ENCODE measurements around the gene MAP1LC3B2.
"Not testable (repeated sequence)": the region's sequence is repeated elsewhere in the genome, so short reads cannot be mapped to it uniquely, and the experiment has no call there.

Gene MAP1LC3B2

DNA sequence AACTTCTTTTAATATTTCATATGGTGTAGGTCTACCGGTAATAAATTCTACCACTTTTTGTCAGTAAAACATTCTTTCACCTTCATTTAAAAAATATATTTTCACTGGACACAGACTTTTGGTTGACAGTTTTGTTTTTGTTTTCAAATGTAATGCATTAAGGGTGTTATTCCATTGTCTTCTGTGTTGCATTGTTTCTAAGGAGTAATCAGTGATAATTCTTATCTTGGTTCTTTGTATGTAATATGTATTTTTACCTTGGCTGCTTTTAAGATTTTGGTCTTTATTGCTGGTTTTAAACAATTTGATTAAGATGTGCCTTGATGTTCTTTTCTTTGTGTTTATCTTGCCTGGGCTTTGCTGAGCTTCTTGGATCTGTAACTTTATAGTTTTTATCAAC, 4.1 kb downstream of the MAP1LC3B2 start:
- no peak for DNase-seq

DNA sequence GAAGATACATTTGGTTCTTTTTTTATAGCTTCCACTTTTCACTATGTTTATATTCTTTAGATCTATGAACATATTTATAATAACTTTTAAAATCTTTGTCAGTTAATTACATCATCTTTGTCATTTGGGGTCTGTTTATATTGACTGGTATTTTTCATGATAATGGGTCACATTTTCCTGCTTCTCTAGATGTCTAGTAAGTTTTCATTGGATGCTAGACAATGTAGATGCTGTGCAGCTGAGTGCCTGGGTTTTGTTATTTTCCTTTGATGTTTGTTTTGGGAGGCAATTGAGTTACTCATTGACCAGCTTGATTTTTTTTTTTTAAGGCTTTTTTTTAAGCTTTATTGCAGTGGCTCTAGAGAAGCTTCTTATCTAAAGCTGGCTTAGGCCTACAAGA, 4.9 kb downstream of the MAP1LC3B2 start:
- DNase-seq = no peak

DNA sequence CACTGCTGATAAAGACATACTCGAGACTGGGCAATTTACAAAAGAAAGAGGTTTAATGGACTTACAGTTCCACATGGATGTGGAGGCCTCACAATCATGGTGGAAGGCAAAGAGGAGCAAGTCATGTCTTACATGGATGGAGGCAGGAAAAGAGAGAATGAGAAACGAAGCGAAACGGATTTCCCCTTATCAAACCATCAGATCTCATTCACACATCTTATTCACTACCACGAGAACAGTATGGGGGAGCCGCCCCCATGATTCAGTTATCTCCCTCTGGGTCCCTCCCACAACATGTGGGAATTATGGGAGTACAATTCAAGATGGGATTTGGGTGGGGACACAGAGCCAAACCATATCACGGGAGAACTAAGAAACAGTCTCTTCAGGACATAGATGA, 6.0 kb downstream of the MAP1LC3B2 start:
- not testable (repeated sequence) for DNase-seq

DNA sequence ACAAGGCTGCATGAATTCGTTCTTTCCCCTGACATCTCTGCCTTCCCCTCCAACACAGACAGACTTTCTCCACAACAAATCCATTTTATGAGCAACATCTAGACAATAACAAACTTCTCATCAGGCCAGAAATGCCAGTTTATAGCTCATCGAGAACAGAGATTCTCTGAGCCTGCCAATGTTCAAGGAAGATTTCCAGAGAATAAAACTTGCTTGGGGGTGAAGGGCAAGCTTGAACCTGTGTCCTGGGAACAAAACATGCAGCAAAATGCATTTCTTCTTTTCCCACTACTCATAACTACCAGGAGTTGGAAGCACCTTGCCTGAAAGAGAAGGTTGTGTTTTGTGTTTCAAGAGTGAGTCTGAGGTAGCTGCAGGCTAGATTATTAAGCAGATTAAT, 6.8 kb downstream of the MAP1LC3B2 start:
- DNase-seq = no peak

DNA sequence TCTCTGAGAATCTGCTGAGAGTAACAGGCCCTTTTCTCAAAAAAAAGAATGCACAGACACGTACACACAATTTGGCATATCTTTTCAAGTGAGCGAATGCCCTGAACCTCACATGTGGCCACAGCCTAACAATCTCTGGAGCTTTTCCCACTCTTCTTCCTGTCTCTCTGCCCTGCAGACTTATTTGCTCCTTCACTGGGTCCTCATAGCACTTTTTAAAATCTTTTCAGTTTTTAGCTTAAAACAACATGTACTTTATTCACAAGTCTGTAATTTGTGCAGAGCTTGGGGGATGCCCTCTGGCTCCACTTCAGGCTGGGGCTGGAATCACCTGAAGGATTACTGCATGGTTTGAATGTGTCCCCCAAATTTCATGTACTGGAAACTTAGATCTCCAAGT, 9.0 kb downstream of the MAP1LC3B2 start:
- DNase-seq = no peak

DNA sequence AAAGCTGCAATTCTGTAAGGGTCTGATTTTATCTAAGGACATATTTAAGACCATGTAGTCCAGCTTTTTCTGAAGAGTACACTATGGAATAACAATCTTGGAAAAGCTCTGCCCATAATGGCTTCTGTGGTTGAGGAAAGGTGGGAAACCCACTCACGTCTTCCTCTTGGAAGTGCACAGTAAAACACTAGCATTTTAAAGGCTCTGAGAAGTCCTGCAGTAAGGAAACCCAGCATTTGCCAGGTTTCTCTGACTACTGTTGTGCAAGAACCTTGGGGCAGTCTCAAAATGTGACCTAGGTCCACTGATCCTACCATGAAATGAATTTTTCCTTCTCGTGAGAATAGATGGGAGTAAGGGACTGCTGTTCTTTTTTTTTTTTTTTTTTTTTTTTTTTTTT, 11.9 kb downstream of the MAP1LC3B2 start:
- DNase-seq = no peak

DNA sequence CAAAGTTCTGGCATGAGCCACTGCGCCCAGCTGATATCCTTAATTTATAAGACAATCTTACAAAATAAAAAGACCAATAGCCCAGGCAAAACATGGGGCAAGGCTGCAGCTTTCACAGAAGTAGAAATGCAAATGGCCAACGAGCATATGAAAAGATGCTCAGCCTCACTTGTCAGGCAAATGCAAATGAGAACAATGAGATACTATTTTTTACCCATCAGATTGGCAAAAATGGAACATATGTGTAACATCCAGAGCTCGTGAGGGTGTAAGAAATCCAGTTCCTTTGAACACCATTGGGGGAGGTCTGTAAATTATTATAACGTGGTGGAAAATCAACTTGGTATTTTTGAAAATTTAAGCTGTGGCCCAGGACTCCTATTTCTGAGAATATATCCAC, 14.6 kb downstream of the MAP1LC3B2 start:
- no peak for DNase-seq

DNA sequence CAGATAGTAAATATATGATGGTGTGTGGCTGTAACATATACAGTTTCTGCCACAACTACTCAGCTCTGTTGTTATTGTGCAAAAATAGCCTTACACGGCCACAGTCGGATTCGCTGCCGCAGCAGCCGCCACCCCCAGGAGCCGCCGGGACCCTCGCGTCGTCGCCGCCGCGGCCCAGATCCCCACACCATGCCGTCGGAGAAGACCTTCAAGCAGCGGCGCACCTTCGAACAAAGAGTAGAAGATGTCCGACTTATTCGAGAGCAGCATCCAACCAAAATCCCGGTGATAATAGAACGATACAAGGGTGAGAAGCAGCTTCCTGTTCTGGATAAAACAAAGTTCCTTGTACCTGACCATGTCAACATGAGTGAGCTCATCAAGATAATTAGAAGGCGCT, 16.6 kb downstream of the MAP1LC3B2 start:
- not testable (repeated sequence) for DNase-seq

DNA sequence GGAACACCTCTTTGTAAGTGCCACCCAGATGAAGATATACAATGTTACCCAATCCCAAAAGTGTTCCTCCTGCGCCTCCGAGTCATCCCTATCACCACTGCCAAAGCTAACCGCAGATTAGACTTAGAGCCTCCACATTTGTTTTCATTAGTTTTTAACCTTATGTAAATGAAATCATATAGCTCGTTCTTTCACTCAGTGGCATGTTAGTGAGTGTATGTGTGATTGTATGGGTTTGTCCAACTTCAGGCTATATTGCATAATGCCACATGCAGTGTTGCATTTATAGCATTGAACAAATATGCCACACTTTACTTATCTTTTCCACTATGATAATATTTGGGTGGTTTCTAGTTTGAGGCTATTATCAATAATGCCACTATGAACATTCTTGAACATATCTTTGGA, 18.0 kb downstream of the MAP1LC3B2 start:
- no peak for DNase-seq

DNA sequence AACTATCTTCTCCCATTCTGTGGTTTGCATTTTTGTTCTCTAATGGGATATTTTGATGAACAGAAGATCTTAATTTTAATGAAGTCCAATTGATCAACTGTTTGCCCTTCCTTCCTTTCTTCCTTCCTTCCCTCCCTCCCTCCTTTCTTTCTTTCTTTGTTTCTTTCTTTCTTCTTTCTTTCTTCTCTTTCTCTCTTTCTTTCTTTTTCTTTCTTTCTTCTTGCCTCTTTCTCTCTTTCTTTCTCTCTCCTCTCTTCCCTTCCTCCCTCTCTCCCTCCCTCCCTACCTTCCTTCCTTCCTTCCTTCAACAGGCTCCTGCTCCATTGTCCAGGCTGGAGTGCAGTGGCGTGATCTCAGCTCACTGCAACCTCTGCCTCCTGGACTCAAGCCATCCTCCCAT, 18.9 kb downstream of the MAP1LC3B2 start:
- DNase-seq = no peak

DNA sequence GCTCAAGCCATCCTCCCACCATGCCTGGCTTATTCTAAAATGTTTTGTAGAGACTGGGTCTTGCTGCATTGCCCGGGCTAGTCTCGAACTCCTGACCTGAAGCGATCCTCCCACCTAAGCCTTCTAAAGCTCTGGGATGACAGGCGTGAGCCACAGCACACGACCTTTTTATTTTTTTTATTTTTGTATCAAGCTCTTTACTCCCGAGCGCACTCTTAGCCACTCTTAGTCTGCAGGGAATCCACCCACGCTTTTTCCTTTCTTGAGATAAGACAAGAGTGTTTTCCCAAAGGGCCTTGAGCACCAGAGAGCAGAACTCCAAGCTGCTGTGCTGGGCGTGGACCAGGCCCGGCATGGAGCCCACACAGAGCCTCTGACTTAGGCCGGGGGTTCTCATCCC, 23.4 kb downstream of the MAP1LC3B2 start:
- no peak for DNase-seq

DNA sequence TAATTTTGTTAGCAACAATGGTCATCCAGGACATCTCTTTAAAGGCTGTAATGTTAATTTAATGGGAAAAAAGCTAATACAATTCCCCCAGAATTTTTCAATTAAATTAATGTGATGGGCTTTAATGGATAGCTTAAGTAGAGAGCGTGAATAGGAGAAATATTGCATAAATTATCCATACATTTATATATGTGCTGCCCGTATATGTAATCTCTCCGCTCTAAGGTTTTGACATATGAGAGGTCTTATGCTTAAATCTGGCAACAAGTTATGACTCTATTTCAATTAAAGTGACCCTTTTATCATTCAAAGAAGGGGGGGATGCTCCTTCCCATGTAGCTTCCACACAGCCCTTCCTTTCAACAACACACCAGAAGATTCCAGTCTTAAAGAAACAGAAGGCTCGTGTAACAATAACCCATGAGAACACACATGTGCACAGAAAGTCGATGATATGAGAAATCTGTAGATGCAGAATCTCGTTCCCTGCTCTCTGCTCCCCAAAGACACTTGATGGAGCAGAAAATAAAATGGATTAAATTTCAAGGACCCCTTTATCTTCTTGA, 24.0 kb downstream of the MAP1LC3B2 start:
- no peak for DNase-seq

DNA sequence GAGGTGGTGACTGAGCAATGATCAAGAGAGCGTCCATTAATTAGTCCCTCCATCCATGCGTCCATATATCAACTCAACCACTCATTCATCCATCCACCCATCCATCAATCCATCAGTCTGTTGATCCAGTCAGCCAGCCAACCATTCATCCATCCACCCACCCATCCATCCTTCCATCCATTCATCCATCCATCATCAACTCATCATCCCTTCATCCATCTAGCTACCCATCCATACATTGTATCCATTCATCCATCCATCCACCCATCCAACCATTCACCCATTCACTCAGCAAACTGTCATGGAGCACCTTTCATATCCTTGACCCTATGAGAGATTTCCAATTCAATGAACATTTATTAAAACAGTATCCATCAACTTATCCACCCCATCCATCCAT, 28.1 kb downstream of the MAP1LC3B2 start:
- DNase-seq = no peak

DNA sequence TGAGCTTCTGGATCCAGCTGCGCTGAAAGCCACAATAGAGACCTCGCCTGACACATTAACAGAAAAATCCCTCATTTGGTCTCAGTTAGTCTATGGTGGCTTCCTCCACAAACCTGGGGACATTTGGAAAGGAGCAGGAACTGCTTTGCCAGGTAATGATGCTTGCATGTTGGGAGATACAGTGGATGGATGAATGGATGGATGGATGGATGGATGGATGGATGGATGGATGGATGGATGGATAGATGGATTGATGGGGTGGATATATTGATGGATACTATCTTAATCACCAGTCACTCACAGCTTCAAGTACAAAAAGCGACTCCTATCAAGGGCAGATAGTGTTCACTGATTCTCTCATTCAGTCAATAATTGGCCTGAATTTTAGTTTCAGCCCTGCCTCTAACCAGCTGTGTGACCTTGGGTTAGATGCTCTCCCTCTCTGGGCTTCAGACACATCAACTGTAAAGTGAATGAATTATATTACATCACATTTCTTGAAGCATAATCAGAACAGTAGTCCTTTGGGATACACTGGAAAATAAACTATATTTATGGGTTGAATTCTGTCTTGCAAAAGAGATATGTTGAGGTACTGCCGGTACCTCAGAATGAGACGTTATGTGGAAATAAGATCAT, 29.3 kb downstream of the MAP1LC3B2 start:
- DNase-seq = no peak

DNA sequence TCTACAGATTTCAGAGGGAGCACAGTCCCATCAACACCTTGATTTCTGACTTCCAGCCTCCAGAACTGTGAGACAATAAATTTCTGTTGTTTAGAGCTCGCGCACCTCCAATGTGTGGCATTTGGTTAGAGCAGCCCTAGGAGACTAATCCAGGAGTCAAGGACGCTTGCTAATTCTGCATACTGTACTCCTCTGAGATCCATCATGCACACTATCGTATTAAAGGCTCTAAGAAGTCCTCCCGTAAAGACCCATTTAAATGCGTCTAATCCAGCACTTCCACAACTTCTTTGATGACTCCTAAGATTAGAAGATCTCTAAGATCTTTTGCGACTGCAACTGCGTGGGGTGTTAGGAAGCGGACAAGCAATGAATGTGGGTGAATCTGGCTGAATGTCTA, 30.4 kb downstream of the MAP1LC3B2 start:
- no peak for DNase-seq

DNA sequence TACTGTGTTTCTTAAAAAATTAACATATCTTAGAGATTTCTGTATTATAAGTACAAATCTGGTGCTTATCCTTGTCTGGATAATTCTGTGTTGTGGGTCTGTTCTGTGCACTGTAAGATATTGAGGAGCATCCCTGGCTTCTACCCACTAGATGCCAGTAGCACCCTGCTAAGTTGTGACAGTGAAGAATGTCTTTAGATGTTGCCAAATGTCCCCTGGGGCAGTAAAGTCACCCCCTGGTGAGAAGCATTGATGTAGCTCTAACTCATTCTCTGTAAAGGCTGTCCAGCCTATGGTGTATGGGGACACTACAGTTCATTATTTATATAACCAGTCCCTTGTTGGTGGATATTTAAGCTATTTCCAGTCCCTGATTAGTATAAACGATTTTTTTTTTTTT, 31.4 kb downstream of the MAP1LC3B2 start:
- DNase-seq = peak; percentile 4

DNA sequence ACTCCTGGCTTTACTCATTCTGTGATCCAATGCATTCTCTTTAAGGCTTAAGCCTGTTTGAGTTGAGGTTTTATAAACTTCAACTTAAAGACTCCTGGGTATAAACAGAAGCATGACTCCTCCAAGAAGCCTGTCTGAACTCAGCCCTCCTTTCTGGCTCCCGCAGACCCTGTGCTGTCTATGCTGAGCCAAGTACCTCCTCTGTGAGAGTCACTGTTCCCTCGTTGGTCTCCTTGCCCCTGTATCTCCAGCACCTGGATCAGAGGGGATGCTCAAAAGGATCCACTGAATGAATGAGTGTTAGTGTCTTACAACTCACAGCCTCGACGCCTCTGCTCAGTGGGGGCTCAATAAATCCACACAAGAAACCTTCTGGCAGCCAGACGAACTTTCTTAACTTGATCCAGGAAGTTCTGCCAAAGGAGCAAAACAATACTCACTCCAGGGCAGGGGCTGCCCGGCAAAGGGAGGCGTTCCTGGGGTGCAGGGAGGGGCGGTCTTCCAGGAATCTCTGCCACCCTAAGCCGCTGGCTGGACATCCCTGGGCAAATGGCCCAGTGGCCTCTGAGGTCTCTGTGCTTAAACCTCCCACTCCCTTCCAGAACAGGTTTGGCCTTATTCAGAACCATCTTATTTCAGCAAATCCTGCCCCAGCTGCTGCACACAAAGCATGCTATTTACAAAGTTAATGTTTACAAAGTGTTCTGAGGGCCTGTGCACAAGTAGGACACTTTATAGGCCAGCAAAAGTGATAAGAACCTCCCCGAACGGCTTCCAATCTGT, 32.9 kb downstream of the MAP1LC3B2 start:
- no peak for DNase-seq

DNA sequence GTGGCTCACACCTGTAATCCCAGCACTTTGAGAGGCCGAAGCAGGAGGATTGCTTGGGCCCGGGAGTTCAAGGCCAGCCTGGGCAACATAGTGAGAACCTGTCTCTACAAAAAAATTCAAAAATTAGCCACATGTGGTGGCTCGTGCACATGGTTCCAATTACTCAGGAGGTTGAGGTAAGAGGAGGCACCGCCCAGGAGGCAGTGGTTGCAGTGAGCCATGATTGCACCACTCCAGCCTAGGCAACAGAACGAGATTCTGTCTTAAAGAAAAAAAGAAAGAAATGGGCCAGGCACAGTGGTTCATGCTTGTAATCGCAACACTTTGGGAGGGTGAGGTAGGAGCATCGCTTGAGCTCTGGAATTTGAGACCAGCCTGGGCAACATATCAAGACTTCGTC, 33.5 kb downstream of the MAP1LC3B2 start:
- DNase-seq = no peak

DNA sequence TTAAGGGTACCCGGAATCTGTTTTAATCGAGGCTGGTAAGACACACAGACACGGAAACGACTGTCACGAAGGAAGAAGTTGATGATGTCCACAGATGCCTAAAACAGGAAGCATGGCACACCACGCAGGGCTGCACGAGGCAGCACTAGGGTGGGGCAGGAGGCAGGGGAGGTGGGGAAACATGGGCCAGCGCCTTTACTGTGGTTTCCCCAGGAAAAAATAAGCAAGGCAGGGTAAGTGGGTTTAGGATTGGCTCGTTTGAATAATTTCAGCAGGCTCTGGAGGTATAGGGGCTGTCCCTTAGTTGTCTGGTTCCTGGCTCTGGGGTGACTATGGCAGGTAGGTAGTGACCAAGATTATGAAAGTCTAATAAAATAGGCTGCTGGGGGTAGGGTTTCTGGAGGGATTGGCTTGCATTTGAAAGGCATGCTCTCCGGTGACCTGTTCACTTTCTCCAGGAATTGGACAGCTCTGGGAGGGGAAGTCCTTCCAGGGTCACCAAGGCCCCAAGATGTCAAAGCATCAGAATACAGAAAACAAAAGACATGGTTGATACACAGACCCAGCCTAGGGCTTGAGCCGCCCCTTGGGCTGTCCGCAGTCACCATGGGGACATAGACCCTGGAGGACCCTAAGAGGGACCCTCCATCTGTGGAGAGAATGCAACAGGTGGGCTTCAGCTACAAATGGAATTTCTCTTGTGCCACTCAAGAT, 35.3 kb downstream of the MAP1LC3B2 start:
- no peak for DNase-seq

DNA sequence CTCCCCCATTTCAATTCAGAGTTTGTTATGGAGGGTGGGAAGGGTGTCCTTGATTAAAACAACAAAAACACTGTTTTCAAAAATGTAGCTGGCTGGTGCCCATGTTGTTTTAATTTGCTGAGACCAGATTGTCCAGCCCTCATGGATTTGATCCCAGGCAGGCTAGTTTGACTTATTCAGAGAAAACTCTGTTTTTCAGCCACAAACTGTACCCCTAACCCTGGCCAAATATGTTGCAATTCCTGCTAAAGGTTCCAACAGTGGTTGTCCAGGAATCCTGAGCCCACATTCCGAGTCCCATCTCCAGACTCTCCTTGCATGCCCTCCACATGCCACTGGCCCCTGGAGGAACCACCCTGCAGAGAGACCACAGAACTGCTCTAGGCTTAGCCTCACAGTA, 36.0 kb downstream of the MAP1LC3B2 start:
- DNase-seq = no peak

DNA sequence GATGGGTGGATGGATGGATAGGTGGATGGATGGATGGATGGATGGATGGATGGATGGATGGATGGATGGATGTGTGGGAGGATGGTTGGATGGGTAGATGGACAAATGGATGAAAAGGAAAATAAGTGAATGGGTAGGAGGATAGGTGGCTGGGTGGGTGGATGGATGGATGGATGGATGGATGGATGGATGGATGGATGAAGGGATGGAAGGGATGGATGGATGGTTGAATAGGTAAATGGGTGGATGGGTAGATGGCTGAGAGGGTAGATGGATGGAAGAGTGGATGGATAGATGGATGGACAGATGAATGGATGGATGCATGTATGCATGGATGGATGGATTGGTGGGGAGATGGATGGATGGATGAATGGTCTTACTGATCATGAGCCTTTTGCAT, 36.5 kb downstream of the MAP1LC3B2 start:
- no peak for DNase-seq

DNA sequence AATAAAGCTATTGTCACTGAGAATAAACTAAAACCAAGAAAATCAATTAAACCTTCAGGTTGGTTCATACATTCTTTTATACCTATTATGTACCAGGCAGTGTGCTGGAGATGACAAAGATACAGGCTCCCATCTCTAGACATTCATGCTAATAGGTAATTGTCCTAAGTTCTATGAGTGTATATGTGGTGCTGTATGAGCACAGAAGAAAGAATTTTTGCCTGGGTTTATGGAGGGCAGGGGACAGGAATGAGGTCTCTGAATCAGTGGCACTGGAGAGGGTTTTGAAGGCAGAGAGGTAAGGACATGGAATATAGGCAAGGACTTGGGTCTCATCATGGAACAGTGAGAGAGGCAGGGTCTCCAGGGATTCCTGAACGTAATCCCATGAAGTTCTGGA, 38.7 kb downstream of the MAP1LC3B2 start:
- no peak for DNase-seq

DNA sequence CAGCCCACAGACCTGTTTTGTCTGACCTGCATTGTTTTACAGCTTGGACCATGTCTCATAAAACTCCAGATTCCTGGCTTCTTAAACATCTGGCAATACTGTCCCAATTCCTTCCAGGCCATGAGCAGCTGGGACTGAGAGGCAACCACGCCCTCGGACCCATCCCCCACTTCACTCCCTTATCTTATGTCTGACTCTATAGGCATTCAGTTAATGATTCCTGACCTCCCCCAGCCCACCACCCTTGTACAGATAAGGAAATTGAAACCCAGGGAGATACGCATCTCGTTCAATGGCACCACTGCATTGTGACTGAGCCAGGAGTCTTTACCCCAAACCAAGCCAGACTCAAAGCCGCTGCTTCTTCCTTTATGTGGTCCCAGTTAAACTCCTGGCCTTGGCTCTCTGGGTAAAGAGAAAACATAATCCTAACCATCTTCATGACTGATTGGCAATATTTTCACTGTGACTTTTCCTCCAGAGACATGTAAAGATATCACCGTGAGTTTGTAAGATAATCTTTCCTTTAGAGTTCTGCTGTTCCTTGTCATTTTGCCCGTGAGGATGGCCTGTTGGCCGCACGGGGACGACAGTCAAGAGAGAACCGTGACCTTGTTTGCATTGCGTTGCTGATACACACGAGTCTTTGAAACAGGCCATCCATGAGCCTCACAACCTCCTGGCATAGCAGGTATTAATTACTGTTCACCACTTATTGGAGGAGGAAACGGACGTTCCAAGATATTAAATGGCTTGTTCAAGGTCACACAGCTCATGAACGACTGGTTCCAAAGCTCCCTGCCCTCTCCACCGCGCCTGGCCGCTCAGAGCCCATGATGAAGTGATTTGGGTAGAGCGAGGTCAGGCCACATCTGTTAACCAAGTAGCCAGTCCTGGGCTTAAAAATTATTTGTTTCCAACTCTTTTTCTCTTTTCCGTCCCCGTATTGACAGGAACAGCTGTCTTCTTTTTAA, 39.4 kb downstream of the MAP1LC3B2 start:
- no peak for DNase-seq

Measured in COR-L47 (cell line).